RCC 7860 (cell line): ENCODE measurements around the gene DDC.
A peak's percentile ranks its signal among the peaks of the same experiment; 100 is the strongest.

Source experiments
- DNase-seq: peaks from one replicate; pipeline ENCODE4 v3.0.0-alpha.2; 2015; ENCODE audit warnings: low spot score
- FAIRE-seq: peaks from 2 replicates; lab custom pipeline; 2012; peaks lifted over from hg19 to GRCh38; lab: Jason Lieb, UNC

Gene DDC

GRCh38 chr7:50491943-50492342 lies 73.3 kb downstream of the DDC start:
- DNase-seq = no peak
- FAIRE-seq = no peak

- DNase-seq = no peak
- no peak for FAIRE-seq
Measured at GRCh38 chr7:50491209-50491608, 74.0 kb downstream of the DDC start.

- FAIRE-seq = no peak
- no peak for DNase-seq
Measured at GRCh38 chr7:50488379-50488778, 76.8 kb downstream of the DDC start.

GRCh38 chr7:50486512-50486911 lies 78.7 kb downstream of the DDC start:
- no peak for DNase-seq
- no peak for FAIRE-seq

GRCh38 chr7:50481867-50482266 lies 83.3 kb downstream of the DDC start:
- DNase-seq (no peak), FAIRE-seq (no peak)

- FAIRE-seq (no peak), DNase-seq (no peak)
Measured at GRCh38 chr7:50480797-50481196, 84.4 kb downstream of the DDC start.

- no peak for DNase-seq
- FAIRE-seq = no peak
Measured at GRCh38 chr7:50479743-50480517, 85.3 kb downstream of the DDC start.

GRCh38 chr7:50477640-50478039 lies 87.6 kb downstream of the DDC start:
- FAIRE-seq = no peak
- DNase-seq = no peak

GRCh38 chr7:50476953-50477625 lies 88.1 kb downstream of the DDC start:
- DNase-seq = no peak
- FAIRE-seq = no peak

- DNase-seq (no peak), FAIRE-seq (no peak)
Measured at GRCh38 chr7:50475340-50475739, 89.9 kb downstream of the DDC start.

GRCh38 chr7:50474382-50475160 lies 90.6 kb downstream of the DDC start:
- DNase-seq = no peak
- no peak for FAIRE-seq

- FAIRE-seq (no peak), DNase-seq (no peak)
Measured at GRCh38 chr7:50473531-50473930, 91.7 kb downstream of the DDC start.

- DNase-seq = no peak
- FAIRE-seq = no peak
Measured at GRCh38 chr7:50472427-50472826, 92.8 kb downstream of the DDC start.

GRCh38 chr7:50471970-50472369 lies 93.2 kb downstream of the DDC start:
- DNase-seq (no peak), FAIRE-seq (no peak)

- FAIRE-seq (no peak), DNase-seq (peak; percentile 69)
Measured at GRCh38 chr7:50470250-50471163, 94.7 kb downstream of the DDC start.

GRCh38 chr7:50469181-50469580 lies 96.0 kb downstream of the DDC start:
- DNase-seq (no peak), FAIRE-seq (no peak)

- DNase-seq = peak; percentile 49
- FAIRE-seq = peak; percentile 27
Measured at GRCh38 chr7:50467817-50468610, 97.2 kb downstream of the DDC start.

- no peak for FAIRE-seq
- DNase-seq = no peak
Measured at GRCh38 chr7:50466815-50467585, 98.2 kb downstream of the DDC start.

- FAIRE-seq (no peak), DNase-seq (no peak)
Measured at GRCh38 chr7:50463035-50463434, 102.2 kb downstream of the DDC start.
